Hepatocyte (in vitro differentiated cells): Measurements from ENCODE around the gene CYP3A4.
"Not testable (repeated sequence)": the region's sequence is repeated elsewhere in the genome, so short reads cannot be mapped to it uniquely, and the experiment has no call there.

ENCODE experiments used
- EZH2 ChIP-seq: fragments of 200-600 bp; sonication (generic); IDR thresholded peaks from 2 replicates; pipeline ENCODE4 v1.6.1; 2016; ENCODE audit warnings: antibody characterized with exemption, mild to moderate bottlenecking, borderline replicate concordance
- TF ChIP-seq, protein P1 (sequence below): fragments of 200-600 bp; sonication (generic); IDR thresholded peaks from 2 replicates; pipeline ENCODE4 v1.5.1; 2016; ENCODE audit warnings: antibody characterized with exemption, mild to moderate bottlenecking; ENCODE audit not compliant: poor library complexity

DNA sequence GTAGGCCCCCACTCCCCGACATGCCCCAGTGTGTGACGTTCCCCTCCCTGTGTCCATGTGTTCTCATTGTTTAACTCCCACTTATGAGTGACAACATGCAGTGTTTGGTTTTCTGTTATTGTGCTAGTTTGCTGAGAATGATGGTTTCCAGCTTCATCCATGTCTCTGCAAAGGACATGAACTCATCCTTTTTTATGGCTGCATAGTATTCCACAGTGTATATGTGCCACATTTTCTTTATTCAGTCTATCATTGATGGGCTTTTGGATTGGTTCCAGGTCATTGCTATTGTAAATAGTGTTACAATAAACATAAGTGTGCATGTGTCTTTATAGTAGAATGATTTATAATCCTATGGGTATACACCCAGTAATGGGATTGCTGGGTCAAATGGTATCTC is 11.9 kb upstream of the CYP3A4 start:
- TF ChIP-seq, protein P1, sequence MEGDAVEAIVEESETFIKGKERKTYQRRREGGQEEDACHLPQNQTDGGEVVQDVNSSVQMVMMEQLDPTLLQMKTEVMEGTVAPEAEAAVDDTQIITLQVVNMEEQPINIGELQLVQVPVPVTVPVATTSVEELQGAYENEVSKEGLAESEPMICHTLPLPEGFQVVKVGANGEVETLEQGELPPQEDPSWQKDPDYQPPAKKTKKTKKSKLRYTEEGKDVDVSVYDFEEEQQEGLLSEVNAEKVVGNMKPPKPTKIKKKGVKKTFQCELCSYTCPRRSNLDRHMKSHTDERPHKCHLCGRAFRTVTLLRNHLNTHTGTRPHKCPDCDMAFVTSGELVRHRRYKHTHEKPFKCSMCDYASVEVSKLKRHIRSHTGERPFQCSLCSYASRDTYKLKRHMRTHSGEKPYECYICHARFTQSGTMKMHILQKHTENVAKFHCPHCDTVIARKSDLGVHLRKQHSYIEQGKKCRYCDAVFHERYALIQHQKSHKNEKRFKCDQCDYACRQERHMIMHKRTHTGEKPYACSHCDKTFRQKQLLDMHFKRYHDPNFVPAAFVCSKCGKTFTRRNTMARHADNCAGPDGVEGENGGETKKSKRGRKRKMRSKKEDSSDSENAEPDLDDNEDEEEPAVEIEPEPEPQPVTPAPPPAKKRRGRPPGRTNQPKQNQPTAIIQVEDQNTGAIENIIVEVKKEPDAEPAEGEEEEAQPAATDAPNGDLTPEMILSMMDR, result not testable (repeated sequence)
- TF ChIP-seq EZH2, result not testable (repeated sequence)
